ENCODE results near the gene FMNL2.

DNA sequence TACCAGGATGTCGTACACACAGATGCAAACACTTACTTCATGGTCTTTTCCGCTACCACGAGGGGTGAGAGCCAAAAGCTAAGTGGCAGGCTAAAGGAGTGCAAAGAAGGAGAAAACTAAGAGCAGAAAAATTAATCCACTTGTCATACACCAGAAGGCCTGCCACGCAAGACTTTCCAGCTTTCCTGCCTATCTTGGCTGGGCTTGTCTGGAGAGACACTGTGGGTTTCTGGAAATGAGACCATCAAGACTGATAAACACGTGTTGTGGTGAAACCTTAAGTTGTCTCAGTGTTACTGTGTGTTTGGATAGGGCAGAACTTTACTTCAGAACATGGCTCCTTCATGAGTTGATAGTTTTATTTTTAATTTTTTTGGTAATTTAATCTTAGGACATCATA is 175.6 kb downstream of the FMNL2 start:
- TF ChIP-seq CTCF (conservative IDR thresholded peaks at IDR 0.05; ENCODE audit: low read depth, low read length) (no peak), EZH2 (IDR thresholded peaks at IDR 0.05; ENCODE audit: borderline replicate concordance, low read depth, low read length, poor library complexity, severe bottlenecking) (no peak)

All from A673 (cell line).